ENCODE results near the gene C11orf21. TPM values are rescaled to one million over a fixed set of nuclear protein-coding genes. Genes with fewer than 3 reads are reported as not detected.
"Not testable (repeated sequence)": the region's sequence is repeated elsewhere in the genome, so short reads cannot be mapped to it uniquely, and the experiment has no call there.

C11orf21 gene
- total RNA-seq, 1 donor from 2014 or later, result 0.08 TPM

- ATAC-seq, result no peak
These were observed 5.5 kb downstream of the C11orf21 start for GRCh38 chr11:2295971-2296912.

GRCh38 chr11:2294926-2295290 is 6.8 kb downstream of the C11orf21 start:
- no peak for ATAC-seq

GRCh38 chr11:2293984-2294925 is 7.5 kb downstream of the C11orf21 start:
- ATAC-seq, result no peak

- ATAC-seq, result no peak
These were observed 8.2 kb downstream of the C11orf21 start for GRCh38 chr11:2293531-2293971.

GRCh38 chr11:2290351-2290841 is 11.3 kb downstream of the C11orf21 start:
- no peak for ATAC-seq

- ATAC-seq, result no peak
These were observed 11.9 kb downstream of the C11orf21 start for GRCh38 chr11:2289859-2290258.

- peak; percentile 22 for ATAC-seq
These were observed 12.4 kb downstream of the C11orf21 start for GRCh38 chr11:2289350-2289749.

GRCh38 chr11:2287091-2287490 is 14.6 kb downstream of the C11orf21 start:
- no peak for ATAC-seq

- not testable (repeated sequence) for ATAC-seq
These were observed 15.4 kb downstream of the C11orf21 start for GRCh38 chr11:2286350-2286749.

- no peak for ATAC-seq
These were observed 21.5 kb downstream of the C11orf21 start for GRCh38 chr11:2280208-2280607.

- no peak for ATAC-seq
These were observed 23.7 kb downstream of the C11orf21 start for GRCh38 chr11:2277933-2278523.

GRCh38 chr11:2277008-2277346 is 24.7 kb downstream of the C11orf21 start:
- no peak for ATAC-seq

- no peak for ATAC-seq
These were observed 25.3 kb downstream of the C11orf21 start for GRCh38 chr11:2276280-2277007.

GRCh38 chr11:2275334-2276279 is 26.1 kb downstream of the C11orf21 start:
- no peak for ATAC-seq

GRCh38 chr11:2273771-2274170 is 27.9 kb downstream of the C11orf21 start:
- ATAC-seq, result no peak

- ATAC-seq, result no peak
These were observed 28.4 kb downstream of the C11orf21 start for GRCh38 chr11:2273311-2273710.

GRCh38 chr11:2272946-2273280 is 28.8 kb downstream of the C11orf21 start:
- ATAC-seq, result no peak

GRCh38 chr11:2272228-2272945 is 29.3 kb downstream of the C11orf21 start:
- ATAC-seq, result no peak

GRCh38 chr11:2271327-2272227 is 30.1 kb downstream of the C11orf21 start:
- no peak for ATAC-seq

- ATAC-seq, result peak; percentile 55
These were observed 30.7 kb downstream of the C11orf21 start for GRCh38 chr11:2271077-2271326.
